HG02642 (cell line): ENCODE measurements around the gene MEI1.

Source experiments
- ATAC-seq: cut with Tn5 transposase; IDR thresholded peaks from one replicate; pipeline ENCODE4 v1.9.1; 2021; ENCODE audit warnings: mild to moderate bottlenecking; ENCODE audit not compliant: unreplicated experiment, poor library complexity

MEI1 gene

DNA sequence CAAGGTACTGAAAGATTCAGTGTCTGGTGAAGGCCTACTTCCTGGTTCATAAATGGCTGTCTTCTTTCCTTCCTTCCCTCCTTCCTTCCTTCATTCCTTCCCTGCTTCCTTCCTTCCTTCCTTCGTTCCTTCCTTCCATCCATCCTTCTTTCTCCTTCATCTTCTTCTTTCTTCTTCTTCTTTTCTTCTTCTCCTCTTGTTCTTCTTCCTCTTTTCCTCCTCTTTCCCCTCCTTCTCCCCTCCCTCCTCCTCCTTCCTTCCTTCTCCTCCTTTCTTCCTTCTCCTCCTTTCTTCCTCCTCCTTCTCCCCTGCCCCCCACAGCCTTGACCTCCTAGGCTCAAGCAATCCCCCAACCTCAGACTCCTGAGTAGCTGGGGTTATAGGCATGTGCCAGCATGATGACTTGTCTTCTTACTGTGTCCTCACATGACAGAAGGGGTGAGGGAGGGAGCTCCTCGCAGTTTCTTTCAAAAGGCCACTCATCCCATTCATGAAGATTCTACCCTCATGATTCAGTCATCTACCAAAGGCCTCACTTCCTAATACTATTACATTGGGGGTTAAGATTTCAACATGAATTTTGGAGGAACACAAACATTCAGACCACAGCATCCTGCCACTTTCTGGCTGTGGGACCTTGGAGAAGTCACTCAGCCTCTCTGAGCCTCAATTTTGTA lies 78.6 kb downstream of the MEI1 start:
- no peak for ATAC-seq

DNA sequence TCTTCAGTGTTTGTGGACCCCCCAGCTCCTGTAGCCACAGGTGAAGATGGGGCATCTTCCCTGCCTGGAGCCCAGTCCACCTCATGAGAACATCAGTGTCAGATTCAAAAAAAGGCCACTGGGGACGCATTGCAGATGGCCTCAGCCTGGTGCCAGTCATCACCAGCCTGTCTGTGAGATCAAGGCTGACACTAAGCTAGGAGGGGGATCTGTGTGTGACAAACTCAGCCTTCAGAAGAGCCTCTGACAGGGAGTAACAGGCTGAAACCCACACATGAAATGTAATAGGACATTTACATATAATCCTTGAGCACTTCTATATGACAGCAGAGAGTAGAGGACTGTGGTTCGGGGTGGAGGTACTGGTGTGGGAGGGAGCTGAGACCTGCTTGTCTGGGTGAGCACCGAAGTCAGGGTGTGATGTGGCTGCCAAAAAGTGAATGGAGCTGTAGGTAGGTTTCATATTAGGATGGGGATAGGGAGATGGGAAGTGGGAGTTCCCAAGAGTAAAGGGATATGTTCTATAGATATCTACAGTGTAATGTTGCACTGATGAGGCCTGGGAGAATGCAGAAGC lies 80.7 kb downstream of the MEI1 start:
- ATAC-seq: no peak

DNA sequence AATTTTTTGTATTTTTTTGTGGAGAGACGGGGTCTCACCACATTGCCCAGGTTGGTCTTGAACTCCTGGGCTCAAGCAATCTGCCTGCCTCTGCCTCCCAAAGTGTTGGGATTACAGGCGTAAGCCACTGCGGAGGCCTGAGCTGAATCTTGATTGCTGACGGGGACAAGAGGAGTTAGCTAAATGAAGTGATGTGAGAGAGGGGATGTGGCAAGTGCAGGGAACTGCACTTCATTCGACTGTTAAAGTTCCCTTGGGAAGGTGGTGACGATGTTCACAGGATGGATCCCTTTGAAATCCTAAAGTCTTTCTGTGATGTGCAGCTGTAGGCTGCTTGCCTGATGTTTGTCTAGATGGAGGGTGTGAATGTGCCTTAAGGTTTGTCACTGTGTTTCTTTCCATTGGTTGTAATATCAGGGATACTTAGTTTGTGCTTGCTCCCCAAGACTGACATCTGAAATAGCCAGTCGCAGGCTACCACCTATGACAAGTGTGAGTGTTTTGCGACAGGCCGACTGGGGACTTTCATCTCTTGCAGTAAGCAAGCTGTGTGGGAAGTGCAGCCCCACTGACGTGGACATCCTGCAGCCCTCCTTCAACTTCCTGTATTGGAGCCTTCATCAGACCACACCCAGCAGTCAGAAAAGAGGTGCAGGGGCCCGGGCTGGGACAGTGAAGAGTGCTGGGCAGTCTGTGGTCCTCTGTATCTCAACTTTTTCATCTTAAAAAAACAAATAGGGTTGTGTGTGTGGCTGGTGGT lies 81.6 kb downstream of the MEI1 start:
- ATAC-seq: peak; percentile 91

DNA sequence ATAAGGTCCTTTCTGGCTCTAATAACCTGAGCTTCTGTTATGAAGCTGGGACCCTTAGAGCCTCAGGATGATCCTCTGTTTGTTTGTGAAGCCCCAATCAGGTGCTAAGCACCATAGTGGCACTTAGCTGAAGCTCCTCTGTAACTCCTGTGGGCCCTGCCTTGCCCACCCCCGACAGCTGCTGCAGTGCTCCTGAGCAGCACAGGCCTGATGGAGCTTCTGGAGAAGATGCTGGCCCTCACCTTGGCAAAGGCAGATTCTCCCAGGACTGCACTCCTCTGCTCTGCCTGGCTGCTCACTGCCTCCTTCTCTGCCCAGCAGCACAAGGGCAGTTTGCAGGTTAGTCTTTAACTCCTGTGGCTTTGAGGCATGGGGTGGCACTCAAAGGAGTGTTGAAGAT lies 82.2 kb downstream of the MEI1 start:
- peak; percentile 28 for ATAC-seq

DNA sequence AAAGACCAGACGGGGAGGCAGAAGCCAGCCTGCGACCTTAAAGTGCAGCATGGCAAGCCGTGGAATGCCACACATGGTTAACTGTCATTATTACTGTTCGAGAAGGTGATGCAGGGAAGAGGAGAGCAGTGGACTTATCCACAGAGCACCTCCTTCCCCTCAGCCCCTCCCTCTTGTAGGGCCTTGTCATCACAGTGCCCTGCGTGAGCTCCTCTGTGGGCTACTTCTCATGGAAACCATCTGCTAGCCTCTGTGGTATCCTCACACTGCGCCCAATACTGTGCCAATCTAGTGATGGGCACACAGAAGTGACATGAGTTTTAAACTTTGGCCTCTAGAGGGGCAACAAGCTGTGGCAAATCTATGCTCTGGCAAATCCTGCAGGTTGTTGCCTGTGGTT lies 83.0 kb downstream of the MEI1 start:
- ATAC-seq: no peak

DNA sequence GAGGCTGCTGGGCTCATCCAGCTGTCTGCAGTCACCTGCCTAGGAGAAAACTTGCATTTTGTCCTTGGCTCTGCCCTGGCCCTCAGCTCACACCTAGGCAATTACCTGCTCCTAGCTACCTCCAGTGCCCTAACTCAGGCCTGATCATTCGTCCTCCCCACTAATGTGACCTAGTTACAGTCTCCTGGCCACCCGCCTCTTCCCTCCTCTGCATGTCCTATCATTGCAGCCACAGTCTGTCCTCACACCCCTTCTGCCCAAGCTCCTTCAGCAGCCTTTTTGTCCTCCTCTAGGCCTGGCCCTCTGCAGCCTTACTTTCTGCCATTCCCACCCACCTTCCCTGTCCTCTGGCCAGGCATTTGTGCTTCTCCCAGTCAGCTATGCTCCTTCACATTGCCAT lies 83.4 kb downstream of the MEI1 start:
- ATAC-seq: no peak

DNA sequence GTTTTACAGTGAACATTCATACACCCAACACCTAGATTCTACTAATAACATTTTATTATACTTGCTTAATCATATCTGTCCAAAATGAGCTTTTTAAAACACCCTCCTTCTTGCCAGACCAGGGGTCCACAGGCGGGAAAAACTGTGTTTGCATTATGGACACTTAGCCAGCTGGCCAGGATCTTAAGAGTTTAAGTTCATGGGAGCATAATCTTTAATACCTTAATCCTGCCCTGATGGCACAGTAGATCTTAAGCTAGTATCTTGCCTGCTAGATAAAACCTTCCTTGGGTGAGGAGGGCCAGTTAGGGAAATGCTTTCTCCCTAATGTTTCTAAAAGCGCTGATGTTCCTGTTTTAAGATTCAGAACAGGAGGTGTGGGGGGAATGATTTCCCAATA lies 88.0 kb downstream of the MEI1 start:
- ATAC-seq: no peak

DNA sequence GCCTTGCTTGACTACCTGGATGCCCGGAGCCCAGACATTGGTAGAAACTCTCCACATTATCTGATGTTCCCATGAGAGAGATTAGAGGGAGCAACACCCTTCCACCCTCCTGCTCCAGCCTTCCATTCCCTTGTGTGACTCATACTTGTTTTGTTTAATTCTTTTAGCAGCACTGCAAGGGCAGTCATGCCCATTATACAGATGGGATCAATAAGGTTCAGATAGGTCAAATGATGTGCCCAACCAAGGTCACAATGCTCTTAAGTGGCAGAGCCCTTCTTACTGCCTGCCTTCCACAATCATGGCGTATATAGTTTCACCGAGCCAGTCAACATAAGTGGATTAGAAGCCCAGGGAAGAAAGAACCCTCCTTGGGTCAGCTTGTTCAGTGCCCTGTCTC lies 94.6 kb downstream of the MEI1 start:
- no peak for ATAC-seq

DNA sequence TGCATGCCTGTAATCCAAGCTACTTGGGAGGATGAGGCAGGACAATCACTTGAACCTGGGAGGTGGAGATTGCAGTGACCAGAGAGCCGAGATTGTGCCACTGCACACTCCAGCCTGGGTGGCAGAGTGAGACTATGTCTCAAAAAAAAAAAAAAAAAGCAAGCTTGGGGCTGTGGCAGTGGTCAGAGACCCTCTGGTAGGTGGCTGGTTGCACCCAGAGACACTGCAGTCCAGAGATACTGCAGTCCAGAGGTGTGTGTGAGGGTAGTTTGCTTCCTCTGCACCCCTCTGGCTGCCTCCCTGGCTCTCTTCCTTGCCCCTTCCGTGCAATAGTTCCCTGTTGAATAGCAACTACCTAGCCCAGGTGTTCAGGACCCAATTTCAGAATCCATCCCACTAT lies 99.4 kb downstream of the MEI1 start:
- ATAC-seq: no peak

DNA sequence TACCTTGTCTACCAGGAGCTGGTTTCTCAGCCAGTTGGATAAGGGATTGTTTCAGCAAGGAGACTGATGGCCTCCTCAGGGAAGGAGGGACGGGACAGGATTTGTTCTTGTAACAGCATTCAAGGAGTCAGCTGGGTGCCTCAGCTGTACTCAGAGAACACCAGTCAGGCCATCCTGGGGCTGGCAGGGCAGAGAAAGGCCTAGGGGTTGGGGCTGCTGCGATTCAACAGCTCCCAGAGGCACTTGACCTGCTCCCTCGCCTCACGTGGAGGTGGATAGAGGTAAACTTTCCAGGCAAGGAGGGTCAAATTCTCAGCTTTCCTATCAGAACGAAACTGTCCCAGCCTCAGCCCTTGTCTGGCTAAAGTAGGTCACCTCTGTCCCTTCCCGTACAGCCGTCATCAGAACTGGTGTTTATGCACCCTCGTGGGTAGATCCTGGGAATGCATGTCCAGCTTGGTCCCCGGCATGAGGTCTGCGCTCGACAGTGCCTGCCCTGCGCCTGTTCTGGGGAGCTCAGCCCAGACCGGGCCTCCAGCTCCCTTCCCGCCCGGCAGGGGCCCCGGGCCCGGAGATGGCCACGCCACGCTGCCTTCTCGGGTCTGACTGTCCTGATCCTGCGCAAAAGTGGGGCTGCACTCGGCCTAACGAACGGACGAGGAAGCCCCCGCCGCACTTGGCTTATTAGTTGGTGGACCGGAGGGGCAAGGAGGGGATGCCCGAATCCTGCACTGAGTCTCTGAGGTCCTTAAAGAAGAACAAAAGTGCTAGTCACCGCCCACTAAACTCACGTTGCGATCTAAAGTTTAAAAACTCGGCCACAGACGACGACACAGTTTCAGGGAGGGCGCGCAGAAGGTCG lies 100.4 kb downstream of the MEI1 start:
- ATAC-seq: peak; percentile 20

DNA sequence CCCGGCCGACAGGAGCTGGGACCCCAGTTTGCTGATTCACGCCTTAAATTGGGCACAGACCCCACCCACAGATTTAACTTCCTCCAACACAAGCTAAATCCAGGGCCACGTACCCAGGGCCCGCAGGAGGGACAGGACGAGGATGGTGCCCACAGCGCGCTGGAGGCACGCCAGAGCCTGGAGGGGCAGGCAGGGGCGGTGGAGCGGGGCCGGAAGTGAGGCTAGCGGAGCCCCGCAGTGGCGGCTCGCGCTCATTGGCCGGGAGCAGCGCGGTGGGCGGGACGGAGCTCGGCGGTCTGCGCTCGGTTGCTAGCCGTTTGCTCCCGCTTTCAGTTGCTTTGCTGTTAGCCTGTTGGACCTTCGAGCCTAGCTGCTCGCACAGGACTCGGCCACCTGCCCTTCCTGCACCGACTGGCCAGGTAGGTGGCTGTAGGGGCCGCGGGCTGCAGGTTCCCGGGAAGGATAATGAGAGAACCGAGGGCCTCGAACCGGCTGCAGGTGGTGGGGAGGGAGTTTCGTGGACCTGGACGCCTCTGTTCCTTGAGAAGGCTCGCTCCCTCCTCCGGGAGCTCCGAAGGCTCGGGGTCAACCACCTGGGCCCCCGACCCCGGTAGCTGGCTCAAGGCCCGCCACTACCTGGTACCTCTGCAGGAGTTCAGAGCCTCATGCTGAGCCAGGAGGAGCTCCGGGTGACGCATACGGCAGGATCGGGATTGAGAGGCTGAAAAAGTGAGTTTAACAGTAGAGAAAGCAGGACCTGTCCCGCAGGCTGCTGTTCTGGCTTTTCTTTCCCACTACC lies 101.2 kb downstream of the MEI1 start, which contains the start of gene CCDC134:
Gene CCDC134, plus strand, starts transcription at position 332 of the 799 bp plus-strand sequence. CDS start 8,212 bp downstream, outside the sequence.
- ATAC-seq: peak; percentile 93

DNA sequence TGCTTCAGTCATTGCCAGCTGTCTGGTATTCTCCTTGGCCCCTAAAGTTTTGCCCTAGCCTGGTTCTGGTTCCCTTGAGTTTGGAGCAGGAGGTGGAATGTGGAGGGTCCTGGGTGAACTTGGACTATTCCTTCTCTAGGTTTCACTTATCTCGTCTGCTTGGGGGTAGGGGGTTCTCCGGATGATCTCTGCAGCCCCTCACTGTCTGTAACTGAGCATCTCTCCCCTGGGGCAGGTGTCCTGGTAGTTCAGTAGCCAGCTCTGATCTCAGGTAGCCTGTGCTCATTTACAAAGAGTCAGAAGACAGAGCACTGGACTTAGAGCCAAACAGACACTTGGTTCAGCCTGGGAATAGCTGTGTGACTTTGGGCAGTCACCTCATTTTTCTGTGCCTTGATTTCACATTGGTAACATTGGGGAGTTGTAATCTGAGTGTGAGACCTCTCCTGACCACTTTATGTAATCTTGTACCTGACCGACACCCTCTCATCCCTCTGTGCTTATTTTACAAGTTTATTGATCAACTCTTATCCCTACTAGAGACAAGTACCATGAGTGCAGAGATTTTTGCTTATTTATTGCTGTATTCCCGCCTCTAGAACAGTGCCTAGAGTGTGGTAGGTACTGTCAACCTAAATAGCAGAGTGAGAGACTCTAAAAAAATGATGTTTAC lies 102.0 kb downstream of the MEI1 start:
- peak; percentile 2 for ATAC-seq

DNA sequence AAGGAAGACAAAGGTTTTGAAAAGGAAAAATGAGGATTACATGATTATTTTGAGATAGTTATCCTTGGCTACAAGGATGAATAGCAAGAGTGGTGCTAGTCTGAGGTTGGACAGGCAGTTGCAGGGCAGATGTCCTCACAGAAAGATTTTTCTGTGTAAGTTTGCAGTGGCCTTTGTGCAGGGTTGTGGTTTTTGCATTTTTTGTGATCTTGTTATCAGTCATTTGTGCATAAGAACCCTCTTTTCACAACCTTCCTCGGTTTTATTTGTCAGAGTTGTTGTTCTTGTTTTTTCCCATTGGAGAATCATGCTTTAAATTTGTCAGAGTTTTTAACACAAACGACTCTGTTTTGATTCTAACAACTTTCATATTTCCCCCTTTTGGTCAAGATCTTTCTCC lies 102.6 kb downstream of the MEI1 start:
- ATAC-seq: no peak

DNA sequence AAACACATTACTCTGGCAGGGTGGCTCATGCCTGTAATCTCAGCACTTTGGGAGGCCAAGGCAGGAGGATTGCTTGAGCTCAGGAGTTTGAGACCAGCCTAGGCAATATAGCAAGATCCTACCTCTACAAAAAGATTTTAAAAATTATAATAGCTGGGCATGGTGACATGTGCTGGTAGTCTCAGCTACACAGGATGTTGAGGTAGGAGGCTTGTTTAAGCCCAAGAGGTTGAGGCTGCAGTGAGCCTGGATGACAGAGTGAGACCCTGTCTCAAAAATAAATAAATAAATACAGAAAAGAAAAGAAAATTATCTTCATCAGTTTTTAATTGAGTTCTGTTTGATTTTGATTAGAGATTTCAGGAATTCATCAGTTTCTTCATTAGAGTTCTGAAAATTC lies 106.3 kb downstream of the MEI1 start:
- ATAC-seq: no peak

DNA sequence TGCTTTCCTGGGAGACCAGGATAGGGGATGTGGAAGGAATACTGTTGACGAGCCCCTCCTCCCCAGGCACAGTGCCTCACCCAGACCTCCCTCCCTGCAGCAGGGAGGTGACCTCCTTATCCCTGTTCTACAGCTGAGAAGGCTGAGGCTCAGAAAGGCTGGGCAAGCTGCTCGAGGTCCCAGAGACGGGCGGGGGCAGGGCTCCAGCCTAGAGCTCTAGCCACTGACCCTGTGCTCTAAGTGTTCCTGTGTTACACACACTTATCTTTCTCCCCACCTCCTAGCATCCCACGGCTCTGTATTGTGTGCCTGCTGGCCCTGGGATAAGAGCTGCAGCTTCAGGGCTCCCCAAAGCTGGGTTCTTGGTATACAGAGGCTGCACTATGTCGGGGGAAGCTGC lies 109.1 kb downstream of the MEI1 start:
- no peak for ATAC-seq

DNA sequence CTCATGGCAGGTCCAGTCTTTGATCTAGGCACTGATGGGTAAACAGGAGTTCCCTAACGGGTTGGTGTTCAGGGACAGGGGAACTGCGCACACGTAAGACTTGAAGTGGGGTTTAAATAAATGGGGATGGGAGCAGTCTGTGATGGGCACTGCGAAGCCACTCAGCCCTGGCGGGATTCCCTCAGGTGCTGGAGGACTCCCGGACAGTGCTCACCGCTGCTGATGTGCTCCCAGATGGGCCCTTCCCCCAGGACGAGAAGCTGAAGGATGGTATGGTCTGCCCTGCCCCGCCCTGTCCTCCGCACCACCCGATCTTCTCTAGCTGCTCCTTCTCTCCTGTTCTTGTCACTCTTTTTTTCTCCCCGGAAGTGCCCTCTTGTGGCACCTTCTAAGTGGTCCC lies 110.7 kb downstream of the MEI1 start:
- no peak for ATAC-seq

DNA sequence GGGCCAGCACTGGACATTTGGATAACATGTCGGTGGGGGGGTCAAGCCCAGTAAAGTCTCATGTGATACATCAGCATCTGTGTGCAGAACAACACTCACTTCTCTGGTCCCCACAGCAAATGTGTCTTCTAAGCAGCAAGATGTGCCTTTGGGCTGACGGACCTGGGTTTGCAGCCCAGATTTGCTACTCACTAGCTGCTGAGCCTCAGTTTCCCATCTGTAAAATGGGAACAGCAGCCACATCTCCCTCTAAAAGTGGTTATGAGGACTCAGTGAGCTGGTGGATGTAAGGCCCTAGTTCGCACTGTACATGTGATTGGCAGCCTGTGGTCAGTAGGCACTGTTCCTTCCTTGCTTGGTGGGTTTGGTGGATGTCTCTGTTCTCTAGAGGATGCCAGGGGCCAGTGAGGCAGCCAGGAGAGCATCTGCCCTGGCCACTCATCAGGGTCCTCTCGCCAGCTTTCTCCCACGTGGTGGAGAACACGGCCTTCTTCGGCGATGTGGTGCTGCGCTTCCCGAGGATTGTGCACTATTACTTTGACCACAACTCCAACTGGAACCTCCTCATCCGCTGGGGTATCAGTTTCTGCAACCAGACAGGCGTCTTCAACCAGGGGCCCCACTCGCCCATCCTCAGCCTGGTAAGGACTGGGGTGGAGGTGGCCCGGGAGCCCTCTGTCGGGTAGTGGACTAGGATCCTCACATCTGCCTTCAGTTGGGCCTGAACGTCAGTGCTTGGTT lies 113.7 kb downstream of the MEI1 start:
- ATAC-seq: no peak

DNA sequence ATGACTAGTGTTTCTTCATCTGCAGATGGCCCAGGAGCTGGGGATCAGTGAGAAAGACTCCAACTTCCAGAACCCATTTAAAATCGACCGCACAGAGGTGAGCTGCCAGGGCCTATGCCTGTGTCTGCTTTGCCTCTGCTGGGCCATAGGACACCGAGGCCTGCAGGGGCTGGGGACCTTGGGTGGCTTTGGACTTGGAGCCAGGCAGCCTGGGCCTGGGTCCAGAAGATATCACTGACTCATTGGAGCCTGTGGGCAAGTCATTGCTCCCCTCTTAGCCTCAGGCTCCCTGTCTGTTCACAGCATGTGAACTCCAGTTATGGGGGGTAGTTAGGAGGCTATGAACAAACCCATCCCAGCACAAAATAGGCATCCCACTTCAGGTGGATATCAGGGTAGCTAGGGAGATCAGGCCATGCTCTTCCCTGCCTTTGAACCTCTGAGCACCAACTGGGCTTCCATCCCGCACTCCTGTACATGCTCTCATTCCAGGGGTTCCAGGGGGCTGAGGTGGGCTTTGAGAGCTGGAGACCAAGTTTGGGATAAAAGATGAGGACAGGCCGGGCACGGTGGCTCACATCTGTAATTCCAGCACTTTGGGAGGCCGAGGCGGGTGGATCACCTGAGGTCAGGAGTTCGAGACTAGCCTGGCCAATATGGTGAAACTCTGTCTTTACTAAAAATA lies 114.6 kb downstream of the MEI1 start:
- no peak for ATAC-seq
